Thyroid gland (tissue), 4 donors: ENCODE results near the gene PGS1. TPM values are rescaled to one million over a fixed set of nuclear protein-coding genes. Genes with fewer than 3 reads are reported as not detected.

Experiments used
- DNase-seq, 2 donors: peaks; one replicate each; pipeline ENCODE4 v3.0.0-alpha.2; 2019
- H3K27ac ChIP-seq, 3 donors: fragments of 200-600 bp; sonication (generic); 1 replicate in 2 of 3; 2 replicates in 1 of 3; pipeline ENCODE4 v1.5.1; 2016 to 2019; ENCODE audit warnings: mild to moderate bottlenecking in 1 of 3, moderate library complexity in 1 of 3
- H3K27me3 ChIP-seq: fragments of 200-600 bp; sonication (generic); one replicate; pipeline ENCODE4 v1.5.1; 2019
- H3K36me3 ChIP-seq, 2 donors: fragments of 200-600 bp; sonication (generic); one replicate each; pipeline ENCODE4 v1.5.1; 2016 to 2019
- H3K4me1 ChIP-seq, 2 donors: fragments of 200-600 bp; sonication (generic); one replicate each; pipeline ENCODE4 v1.5.1; 2017 to 2019
- H3K4me3 ChIP-seq, 3 donors: fragments of 200-600 bp; sonication (generic); replicated peaks in 1 of 3; 1 replicate in 2 of 3; 2 replicates in 1 of 3; pipeline ENCODE4 v1.5.1; 2016; ENCODE audit warnings: mild to moderate bottlenecking in 1 of 3
- H3K9me3 ChIP-seq: fragments of 200-600 bp; sonication (generic); one replicate; pipeline ENCODE4 v1.5.1; 2017
- CTCF ChIP-seq, 6 experiments: fragments of 200-600 bp in 3 of 6; fragments of 450-650 bp in 3 of 6; sonication (generic) in 3 of 6; IDR thresholded peaks; one replicate each; pipeline ENCODE4 v1.5.1; 2016 to 2019; ENCODE audit warnings: antibody characterized with exemption in 6 of 6, mild to moderate bottlenecking in 2 of 6, inconsistent platforms in 1 of 6, moderate library complexity in 1 of 6
- POLR2A ChIP-seq, 2 donors: fragments of 450-650 bp; IDR thresholded peaks; one replicate each; pipeline ENCODE4 v1.6.1; 2017; ENCODE audit warnings: antibody characterized with exemption in 2 of 2, mild to moderate bottlenecking in 2 of 2, moderate library complexity in 1 of 2
- WGBS, 2 donors: methylation state at CpG; one replicate each; pipeline ENCODE4 v1.1.5; 2017; 5-methylcytosine and 5-hydroxymethylcytosine counted together
- intact Hi-C: fragments of 100-400 bp; cut with DNase I; formaldehyde crosslinking; loops from one replicate; pipeline ENCODE4 v1.15.1; 2023
- total RNA-seq, 4 donors: library from RNA; depleted of rRNA; stranded (reverse); fragments of >200 nt; gene quantifications; one replicate each; pipeline ENCODE4 v1.2.3, GENCODE V29; 2016

PGS1 gene
- total RNA-seq, 4 donors from 2014 or later = 41.2 to 87.2 (median 69.1) TPM

GRCh38 chr17:78397681-78398101 lies 19.2 kb downstream of the PGS1 start:
- 54 to 60% methylated on average over 9 to 12 of the region's 13 CpGs for WGBS, 2 donors
- Histone ChIP-seq H3K36me3 (peaks cover 38 to 42% of the 10 kb centered on the region in 2 donors), H3K9me3 (no peaks in the 10 kb centered on the region), H3K4me3 (no peak overlapping the region), H3K27ac (no peak overlapping the region), H3K27me3 (no peaks in the 10 kb centered on the region), H3K4me1 (peaks cover 17 to 38% of the 10 kb centered on the region in 2 donors)
- no peak for TF ChIP-seq POLR2A (IDR thresholded peaks at IDR 0.05)
- no peak for TF ChIP-seq CTCF (IDR thresholded peaks at IDR 0.05)
- intact Hi-C loops = no loop called here
- no peak for DNase-seq

- WGBS, 2 donors = 93 to 96% methylated on average over 3 of the region's 3 CpGs
- no peak overlapping the region for H3K4me3 ChIP-seq
- no peak for TF ChIP-seq CTCF (IDR thresholded peaks at IDR 0.05)
Measured at GRCh38 chr17:78398390-78398789, 19.9 kb downstream of the PGS1 start.

GRCh38 chr17:78399028-78399692 lies 20.7 kb downstream of the PGS1 start:
- Histone ChIP-seq H3K27ac (no peak overlapping the region), H3K36me3 (peaks cover 50 to 53% of the 10 kb centered on the region in 2 donors), H3K4me1 (peaks cover 9 to 28% of the 10 kb centered on the region in 2 donors), H3K27me3 (no peaks in the 10 kb centered on the region), H3K4me3 (no peak overlapping the region), H3K9me3 (no peaks in the 10 kb centered on the region)
- 83 to 87% methylated on average over 26 to 28 of the region's 28 CpGs for WGBS, 2 donors
- TF ChIP-seq POLR2A (IDR thresholded peaks at IDR 0.05) (no peak), CTCF (IDR thresholded peaks at IDR 0.05) (no peak)
- DNase-seq = no peak
- intact Hi-C loops = no loop called here

More at GRCh38 chr17:78398390-78398789, 19.9 kb downstream of the PGS1 start:
- DNase-seq = no peak
- no peak overlapping the region for H3K27ac ChIP-seq
- no peaks in the 10 kb centered on the region for H3K9me3 ChIP-seq
- intact Hi-C loops = no loop called here
- no peaks in the 10 kb centered on the region for H3K27me3 ChIP-seq
- peaks cover 42 to 47% of the 10 kb centered on the region in 2 donors for H3K36me3 ChIP-seq
- peaks cover 17 to 36% of the 10 kb centered on the region in 2 donors for H3K4me1 ChIP-seq

GRCh38 chr17:78399693-78400144 lies 21.3 kb downstream of the PGS1 start:
- Histone ChIP-seq H3K9me3 (no peaks in the 10 kb centered on the region), H3K27me3 (no peaks in the 10 kb centered on the region), H3K4me3 (no peak overlapping the region), H3K27ac (no peak overlapping the region), H3K4me1 (peaks cover 4 to 24% of the 10 kb centered on the region in 2 donors), H3K36me3 (peaks cover 56 to 59% of the 10 kb centered on the region in 2 donors)
- TF ChIP-seq POLR2A (IDR thresholded peaks at IDR 0.05) = no peak
- TF ChIP-seq CTCF (IDR thresholded peaks at IDR 0.05) = no peak
- DNase-seq = no peak
- WGBS, 2 donors = 70 to 81% methylated on average over 4 to 6 of the region's 6 CpGs
- intact Hi-C loops = no loop called here

- Histone ChIP-seq H3K27ac (peak overlapping the region in 1 of 3 donors; percentile 30), H3K36me3 (peaks cover 58 to 59% of the 10 kb centered on the region in 2 donors)
- intact Hi-C loops = no loop called here
Measured at GRCh38 chr17:78400581-78401240, 22.3 kb downstream of the PGS1 start.

More at GRCh38 chr17:78400581-78401240, 22.3 kb downstream of the PGS1 start:
- H3K4me3 ChIP-seq = no peak overlapping the region
- peaks cover 0 to 18% of the 10 kb centered on the region in 2 donors for H3K4me1 ChIP-seq
- 84 to 88% methylated on average over 17 of the region's 17 CpGs for WGBS, 2 donors
- no peak for TF ChIP-seq CTCF (IDR thresholded peaks at IDR 0.05)
- TF ChIP-seq POLR2A (IDR thresholded peaks at IDR 0.05) = no peak
- peak; percentile 37 to 46 for DNase-seq
- no peaks in the 10 kb centered on the region for H3K9me3 ChIP-seq
- no peaks in the 10 kb centered on the region for H3K27me3 ChIP-seq
